ENCODE measurements around the gene TGFBR3L.
A peak's percentile ranks its signal among the peaks of the same experiment; 100 is the strongest.

The TGFBR3L gene

DNA sequence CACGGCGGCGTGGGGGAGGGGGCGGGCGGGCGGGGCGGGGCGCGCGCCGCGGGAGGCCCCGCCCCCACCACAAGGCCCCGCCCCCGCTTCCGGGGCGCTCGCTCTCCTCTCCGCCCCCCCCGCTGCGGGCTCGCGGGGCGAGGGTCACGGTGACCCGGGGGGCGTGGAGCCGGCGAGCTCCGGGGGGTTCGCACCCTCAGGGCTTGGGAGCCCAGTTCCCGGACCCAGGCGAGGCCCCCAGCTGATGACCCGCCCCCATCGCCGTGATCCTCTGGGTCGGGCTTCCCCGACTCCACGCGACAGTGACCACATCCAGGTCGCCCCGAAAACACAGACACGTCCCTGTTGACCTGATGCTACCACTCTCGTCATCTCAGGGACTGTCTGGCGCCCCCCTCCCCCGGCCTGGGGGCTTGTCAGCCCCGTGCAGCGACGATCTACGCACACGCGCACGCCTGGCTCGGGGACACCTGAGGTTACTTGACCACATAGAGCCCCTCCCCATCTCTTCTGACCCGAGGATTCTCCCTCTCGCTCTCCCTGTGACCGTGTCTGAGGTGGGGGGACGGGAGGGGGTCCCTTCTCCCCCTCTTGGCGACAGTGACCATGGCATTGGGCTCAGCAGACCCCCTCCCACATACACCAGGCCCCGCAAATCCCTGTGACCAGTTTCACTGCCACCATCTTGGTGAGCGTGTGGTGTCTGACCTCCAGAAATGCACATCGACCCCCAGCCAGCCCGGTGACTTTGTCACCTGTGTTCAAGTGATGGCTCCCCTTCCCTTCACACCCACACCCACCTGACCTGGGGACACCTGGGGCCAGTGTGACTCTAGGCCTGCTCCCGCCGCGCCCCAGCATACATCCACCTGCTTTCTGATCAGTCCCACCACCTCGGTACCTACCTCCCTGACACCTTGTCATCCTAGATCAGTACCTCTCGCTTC lies 10.3 kb upstream of the TGFBR3L start (continued):
- TF ChIP-seq, protein P1, sequence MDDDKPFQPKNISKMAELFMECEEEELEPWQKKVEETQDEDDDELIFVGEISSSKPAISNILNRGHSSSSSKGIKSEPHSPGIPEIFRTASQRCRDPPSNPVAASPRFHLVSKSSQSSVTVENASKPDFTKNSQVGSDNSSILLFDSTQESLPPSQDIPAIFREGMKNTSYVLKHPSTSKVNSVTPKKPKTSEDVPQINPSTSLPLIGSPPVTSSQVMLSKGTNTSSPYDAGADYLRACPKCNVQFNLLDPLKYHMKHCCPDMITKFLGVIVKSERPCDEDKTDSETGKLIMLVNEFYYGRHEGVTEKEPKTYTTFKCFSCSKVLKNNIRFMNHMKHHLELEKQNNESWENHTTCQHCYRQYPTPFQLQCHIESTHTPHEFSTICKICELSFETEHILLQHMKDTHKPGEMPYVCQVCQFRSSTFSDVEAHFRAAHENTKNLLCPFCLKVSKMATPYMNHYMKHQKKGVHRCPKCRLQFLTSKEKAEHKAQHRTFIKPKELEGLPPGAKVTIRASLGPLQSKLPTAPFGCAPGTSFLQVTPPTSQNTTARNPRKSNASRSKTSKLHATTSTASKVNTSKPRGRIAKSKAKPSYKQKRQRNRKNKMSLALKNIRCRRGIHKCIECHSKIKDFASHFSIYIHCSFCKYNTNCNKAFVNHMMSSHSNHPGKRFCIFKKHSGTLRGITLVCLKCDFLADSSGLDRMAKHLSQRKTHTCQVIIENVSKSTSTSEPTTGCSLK (tag by site-specific recombination; IDR thresholded peaks at IDR 0.05), result no peak
- no peak for TF ChIP-seq ZNF549 (tag by site-specific recombination; IDR thresholded peaks at IDR 0.05)
- TF ChIP-seq ZNF76 (tag by site-specific recombination; IDR thresholded peaks at IDR 0.05; ENCODE audit: borderline replicate concordance, low read depth), result 0 out of 2 replicates have a peak, but pooled peaks have one; percentile 36
- TF ChIP-seq, protein P2, sequence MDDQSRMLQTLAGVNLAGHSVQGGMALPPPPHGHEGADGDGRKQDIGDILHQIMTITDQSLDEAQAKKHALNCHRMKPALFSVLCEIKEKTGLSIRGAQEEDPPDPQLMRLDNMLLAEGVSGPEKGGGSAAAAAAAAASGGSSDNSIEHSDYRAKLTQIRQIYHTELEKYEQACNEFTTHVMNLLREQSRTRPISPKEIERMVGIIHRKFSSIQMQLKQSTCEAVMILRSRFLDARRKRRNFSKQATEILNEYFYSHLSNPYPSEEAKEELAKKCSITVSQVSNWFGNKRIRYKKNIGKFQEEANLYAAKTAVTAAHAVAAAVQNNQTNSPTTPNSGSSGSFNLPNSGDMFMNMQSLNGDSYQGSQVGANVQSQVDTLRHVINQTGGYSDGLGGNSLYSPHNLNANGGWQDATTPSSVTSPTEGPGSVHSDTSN (CRISPR knock-in tag; IDR thresholded peaks at IDR 0.05), result no peak
- TF ChIP-seq ZNF610 (tag by site-specific recombination; IDR thresholded peaks at IDR 0.05; ENCODE audit: borderline replicate concordance), result no peak
- TF ChIP-seq BCL11B (tag by site-specific recombination; IDR thresholded peaks at IDR 0.05; ENCODE audit: low read depth), result 0 out of 2 replicates have a peak, but pooled peaks have one; percentile 68
- TF ChIP-seq, protein P3, sequence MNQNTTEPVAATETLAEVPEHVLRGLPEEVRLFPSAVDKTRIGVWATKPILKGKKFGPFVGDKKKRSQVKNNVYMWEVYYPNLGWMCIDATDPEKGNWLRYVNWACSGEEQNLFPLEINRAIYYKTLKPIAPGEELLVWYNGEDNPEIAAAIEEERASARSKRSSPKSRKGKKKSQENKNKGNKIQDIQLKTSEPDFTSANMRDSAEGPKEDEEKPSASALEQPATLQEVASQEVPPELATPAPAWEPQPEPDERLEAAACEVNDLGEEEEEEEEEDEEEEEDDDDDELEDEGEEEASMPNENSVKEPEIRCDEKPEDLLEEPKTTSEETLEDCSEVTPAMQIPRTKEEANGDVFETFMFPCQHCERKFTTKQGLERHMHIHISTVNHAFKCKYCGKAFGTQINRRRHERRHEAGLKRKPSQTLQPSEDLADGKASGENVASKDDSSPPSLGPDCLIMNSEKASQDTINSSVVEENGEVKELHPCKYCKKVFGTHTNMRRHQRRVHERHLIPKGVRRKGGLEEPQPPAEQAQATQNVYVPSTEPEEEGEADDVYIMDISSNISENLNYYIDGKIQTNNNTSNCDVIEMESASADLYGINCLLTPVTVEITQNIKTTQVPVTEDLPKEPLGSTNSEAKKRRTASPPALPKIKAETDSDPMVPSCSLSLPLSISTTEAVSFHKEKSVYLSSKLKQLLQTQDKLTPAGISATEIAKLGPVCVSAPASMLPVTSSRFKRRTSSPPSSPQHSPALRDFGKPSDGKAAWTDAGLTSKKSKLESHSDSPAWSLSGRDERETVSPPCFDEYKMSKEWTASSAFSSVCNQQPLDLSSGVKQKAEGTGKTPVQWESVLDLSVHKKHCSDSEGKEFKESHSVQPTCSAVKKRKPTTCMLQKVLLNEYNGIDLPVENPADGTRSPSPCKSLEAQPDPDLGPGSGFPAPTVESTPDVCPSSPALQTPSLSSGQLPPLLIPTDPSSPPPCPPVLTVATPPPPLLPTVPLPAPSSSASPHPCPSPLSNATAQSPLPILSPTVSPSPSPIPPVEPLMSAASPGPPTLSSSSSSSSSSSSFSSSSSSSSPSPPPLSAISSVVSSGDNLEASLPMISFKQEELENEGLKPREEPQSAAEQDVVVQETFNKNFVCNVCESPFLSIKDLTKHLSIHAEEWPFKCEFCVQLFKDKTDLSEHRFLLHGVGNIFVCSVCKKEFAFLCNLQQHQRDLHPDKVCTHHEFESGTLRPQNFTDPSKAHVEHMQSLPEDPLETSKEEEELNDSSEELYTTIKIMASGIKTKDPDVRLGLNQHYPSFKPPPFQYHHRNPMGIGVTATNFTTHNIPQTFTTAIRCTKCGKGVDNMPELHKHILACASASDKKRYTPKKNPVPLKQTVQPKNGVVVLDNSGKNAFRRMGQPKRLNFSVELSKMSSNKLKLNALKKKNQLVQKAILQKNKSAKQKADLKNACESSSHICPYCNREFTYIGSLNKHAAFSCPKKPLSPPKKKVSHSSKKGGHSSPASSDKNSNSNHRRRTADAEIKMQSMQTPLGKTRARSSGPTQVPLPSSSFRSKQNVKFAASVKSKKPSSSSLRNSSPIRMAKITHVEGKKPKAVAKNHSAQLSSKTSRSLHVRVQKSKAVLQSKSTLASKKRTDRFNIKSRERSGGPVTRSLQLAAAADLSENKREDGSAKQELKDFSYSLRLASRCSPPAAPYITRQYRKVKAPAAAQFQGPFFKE (tag by site-specific recombination; IDR thresholded peaks at IDR 0.05; ENCODE audit: borderline replicate concordance), result no peak
- 0 out of 2 replicates have a peak, but pooled peaks have one; percentile 14 for TF ChIP-seq ZBTB8A (tag by site-specific recombination; IDR thresholded peaks at IDR 0.05)
- no peak for TF ChIP-seq ZNF791 (tag by site-specific recombination; IDR thresholded peaks at IDR 0.05)
- peak; percentile 77 for TF ChIP-seq ZIC2 (tag by site-specific recombination; IDR thresholded peaks at IDR 0.05)
- TF ChIP-seq SP7 (tag by site-specific recombination; IDR thresholded peaks at IDR 0.05), result peak; percentile 24; the same call in 1 of the 2 replicates
- TF ChIP-seq, protein P4, sequence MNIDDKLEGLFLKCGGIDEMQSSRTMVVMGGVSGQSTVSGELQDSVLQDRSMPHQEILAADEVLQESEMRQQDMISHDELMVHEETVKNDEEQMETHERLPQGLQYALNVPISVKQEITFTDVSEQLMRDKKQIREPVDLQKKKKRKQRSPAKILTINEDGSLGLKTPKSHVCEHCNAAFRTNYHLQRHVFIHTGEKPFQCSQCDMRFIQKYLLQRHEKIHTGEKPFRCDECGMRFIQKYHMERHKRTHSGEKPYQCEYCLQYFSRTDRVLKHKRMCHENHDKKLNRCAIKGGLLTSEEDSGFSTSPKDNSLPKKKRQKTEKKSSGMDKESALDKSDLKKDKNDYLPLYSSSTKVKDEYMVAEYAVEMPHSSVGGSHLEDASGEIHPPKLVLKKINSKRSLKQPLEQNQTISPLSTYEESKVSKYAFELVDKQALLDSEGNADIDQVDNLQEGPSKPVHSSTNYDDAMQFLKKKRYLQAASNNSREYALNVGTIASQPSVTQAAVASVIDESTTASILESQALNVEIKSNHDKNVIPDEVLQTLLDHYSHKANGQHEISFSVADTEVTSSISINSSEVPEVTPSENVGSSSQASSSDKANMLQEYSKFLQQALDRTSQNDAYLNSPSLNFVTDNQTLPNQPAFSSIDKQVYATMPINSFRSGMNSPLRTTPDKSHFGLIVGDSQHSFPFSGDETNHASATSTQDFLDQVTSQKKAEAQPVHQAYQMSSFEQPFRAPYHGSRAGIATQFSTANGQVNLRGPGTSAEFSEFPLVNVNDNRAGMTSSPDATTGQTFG (tag by site-specific recombination; IDR thresholded peaks at IDR 0.05; ENCODE audit: borderline replicate concordance), result no peak
- TF ChIP-seq, protein P5, sequence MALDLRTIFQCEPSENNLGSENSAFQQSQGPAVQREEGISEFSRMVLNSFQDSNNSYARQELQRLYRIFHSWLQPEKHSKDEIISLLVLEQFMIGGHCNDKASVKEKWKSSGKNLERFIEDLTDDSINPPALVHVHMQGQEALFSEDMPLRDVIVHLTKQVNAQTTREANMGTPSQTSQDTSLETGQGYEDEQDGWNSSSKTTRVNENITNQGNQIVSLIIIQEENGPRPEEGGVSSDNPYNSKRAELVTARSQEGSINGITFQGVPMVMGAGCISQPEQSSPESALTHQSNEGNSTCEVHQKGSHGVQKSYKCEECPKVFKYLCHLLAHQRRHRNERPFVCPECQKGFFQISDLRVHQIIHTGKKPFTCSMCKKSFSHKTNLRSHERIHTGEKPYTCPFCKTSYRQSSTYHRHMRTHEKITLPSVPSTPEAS (tag by site-specific recombination; IDR thresholded peaks at IDR 0.05), result no peak
- TF ChIP-seq, protein P6, sequence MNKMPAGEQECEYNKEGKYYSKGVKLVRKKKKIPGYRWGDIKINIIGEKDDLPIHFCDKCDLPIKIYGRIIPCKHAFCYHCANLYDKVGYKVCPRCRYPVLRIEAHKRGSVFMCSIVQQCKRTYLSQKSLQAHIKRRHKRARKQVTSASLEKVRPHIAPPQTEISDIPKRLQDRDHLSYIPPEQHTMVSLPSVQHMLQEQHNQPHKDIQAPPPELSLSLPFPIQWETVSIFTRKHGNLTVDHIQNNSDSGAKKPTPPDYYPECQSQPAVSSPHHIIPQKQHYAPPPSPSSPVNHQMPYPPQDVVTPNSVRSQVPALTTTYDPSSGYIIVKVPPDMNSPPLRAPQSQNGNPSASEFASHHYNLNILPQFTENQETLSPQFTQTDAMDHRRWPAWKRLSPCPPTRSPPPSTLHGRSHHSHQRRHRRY (tag by site-specific recombination; IDR thresholded peaks at IDR 0.05), result no peak
- TF ChIP-seq ZNF169 (tag by site-specific recombination; IDR thresholded peaks at IDR 0.05), result no peak
- peak; percentile 58; the same call in 1 of the 2 replicates for TF ChIP-seq ZBTB7A (tag by site-specific recombination; IDR thresholded peaks at IDR 0.05; ENCODE audit: low read depth)
- no peak for TF ChIP-seq MYNN (tag by site-specific recombination; IDR thresholded peaks at IDR 0.05; ENCODE audit: borderline replicate concordance)
- no peak for TF ChIP-seq ZNF548 (tag by site-specific recombination; IDR thresholded peaks at IDR 0.05)
- no peak for TF ChIP-seq ZNF677 (tag by site-specific recombination; IDR thresholded peaks at IDR 0.05)
- TF ChIP-seq YY2 (tag by site-specific recombination; IDR thresholded peaks at IDR 0.05), result no peak
- no peak for TF ChIP-seq ZNF239 (tag by site-specific recombination; IDR thresholded peaks at IDR 0.05)
- TF ChIP-seq ZNF433 (tag by site-specific recombination; IDR thresholded peaks at IDR 0.05; ENCODE audit: low read depth), result no peak
- TF ChIP-seq, protein P7, sequence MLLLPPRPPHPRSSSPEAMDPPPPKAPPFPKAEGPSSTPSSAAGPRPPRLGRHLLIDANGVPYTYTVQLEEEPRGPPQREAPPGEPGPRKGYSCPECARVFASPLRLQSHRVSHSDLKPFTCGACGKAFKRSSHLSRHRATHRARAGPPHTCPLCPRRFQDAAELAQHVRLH (tag by site-specific recombination; IDR thresholded peaks at IDR 0.05), result no peak
